Measurements from ENCODE around the gene TMEM126A. TPM values are rescaled to one million over a fixed set of nuclear protein-coding genes. Genes with fewer than 3 reads are reported as not detected.

The TMEM126A gene
- 30.8 and 40.5 TPM in 2 replicates for total RNA-seq

GRCh38 chr11:85647604-85648299, at the start of gene TMEM126A:
Gene TMEM126A, plus strand, starts transcription at chr11:85647967. Its CDS starts 2,289 bp downstream, at chr11:85650256.

GRCh38 chr11:85627332-85627997, 20.3 kb upstream of the TMEM126A start, which contains the start of gene DLG2:
Gene DLG2, minus strand, starts transcription at chr11:85627344.

DNA sequence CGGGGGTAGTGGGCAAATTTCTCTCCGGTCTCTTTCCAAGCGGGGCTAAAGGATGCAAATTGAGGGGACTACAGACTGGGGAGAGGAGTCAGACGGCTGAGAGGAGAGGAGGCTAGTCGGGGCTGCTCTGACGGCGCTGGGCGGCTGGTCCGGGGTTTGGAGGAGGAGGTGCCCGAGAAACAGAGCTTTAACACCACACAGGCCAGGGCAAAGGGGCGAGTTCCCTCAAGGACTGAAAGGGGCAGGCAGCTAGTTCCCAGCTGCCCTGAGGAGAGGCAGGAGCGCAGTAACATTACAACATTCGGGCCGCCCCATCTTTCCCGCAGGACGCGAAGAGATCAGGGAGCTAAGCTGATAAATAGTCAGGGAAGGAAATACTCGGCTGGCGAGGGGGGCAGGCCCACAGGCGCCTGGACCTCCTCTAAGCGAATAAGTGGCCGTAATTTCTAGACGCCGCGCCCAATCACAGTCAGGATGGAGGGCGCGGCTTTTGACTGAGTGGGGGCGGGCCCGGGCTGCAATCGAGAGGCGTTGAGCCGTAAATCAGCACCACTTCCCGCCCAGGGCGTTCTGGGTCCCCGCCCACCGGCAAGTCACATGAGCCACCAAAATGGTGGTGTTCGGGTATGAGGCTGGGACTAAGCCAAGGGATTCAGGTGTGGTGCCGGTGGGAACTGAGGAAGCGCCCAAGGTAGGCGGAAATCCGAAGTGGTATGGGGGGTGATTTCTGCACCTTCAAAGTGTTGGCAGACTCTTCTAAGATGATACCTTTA, 19.6 kb upstream of the TMEM126A start, which contains the start of gene TMEM126B:
Gene TMEM126B (plus strand): TSS at position 596 of the 773 bp plus-strand sequence. CDS start 15 bp downstream, at position 611.

DNA sequence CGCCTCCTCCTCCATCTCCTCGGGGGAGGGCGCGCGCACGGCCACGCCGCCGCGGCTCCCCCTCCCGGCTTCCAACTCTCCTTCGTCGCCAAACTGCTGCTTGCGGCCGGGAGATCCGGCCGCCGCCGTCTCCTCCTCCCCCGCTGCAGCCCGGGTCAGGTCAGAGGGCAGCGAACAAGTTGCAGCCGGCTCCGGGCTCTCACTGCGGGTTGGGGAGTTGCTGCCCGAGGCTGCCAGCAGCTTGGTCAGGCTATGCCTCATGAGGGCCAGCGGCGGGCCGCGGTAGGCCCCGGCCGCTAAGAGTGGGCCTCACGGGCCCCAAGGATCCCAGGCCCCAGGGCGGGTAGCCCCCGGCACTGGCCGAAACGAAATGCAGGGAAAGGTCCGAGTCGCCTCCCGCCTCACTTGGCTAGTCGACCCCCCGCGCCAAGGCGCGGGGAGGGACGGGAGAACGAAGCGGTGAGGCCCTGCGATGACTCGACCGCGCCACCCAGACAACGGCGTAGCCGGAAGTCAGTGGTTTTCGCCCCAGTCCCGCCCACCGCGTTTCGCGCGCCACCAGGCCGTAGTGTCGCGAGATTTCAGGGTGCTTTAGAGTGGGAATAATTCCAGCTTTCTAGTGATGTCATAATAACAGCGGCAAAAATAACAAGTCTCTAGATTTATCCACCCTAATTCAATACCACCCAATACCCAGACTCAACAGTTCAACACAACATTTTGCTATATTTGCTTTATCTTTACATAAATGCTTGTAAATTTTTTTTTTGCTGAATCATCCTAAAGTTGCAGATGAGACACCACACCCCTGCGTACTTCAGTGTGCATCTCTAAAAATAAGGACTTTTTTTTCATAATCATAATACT, 17.1 kb downstream of the TMEM126A start, which contains the start of gene CREBZF:
Gene CREBZF (minus strand): TSS at position 515 of the 867 bp plus-strand sequence. CDS start 254 bp downstream, at position 261.

GRCh38 chr11:85685820-85686459, 38.2 kb downstream of the TMEM126A start, which contains the start of gene CCDC89:
Gene CCDC89, minus strand, starts transcription at chr11:85686195. Its CDS starts 65 bp downstream, at chr11:85686130.

Other genes with a start within 250 kb of the TMEM126A start
- 0.48 and 0.85 TPM in 2 replicates for gene DLG2, start 20.6 kb upstream of the TMEM126A start, total RNA-seq
- gene TMEM126B, start 19.4 kb upstream of the TMEM126A start, total RNA-seq: 48.0 and 85.9 TPM in 2 replicates
- gene CREBZF, start 17.2 kb downstream of the TMEM126A start, total RNA-seq: 42.7 and 50.1 TPM in 2 replicates
- not detected in 2 replicates for gene CCDC89, start 38.2 kb downstream of the TMEM126A start, total RNA-seq
- 11.1 and 20.0 TPM in 2 replicates for gene SYTL2, start 163.2 kb downstream of the TMEM126A start, total RNA-seq
- not detected in 2 replicates for gene CCDC83, start 207.4 kb downstream of the TMEM126A start, total RNA-seq

All from tracheal epithelial cell (primary cell).